Effector CD4-positive, alpha-beta T cell (primary cell): Measurements from ENCODE around the gene C5orf63.
"Not testable (repeated sequence)": the region's sequence is repeated elsewhere in the genome, so short reads cannot be mapped to it uniquely, and the experiment has no call there.

Experiments
- DNase-seq: peaks from one replicate; pipeline ENCODE4 v3.0.0-alpha.2; 2020

C5orf63 gene

GRCh38 chr5:127074466-127074865 is 1.2 kb upstream of the C5orf63 start:
- DNase-seq: no peak

- no peak for DNase-seq
Measured at GRCh38 chr5:127070243-127070642, 3.1 kb downstream of the C5orf63 start.

GRCh38 chr5:127068493-127069214 is 4.6 kb downstream of the C5orf63 start:
- no peak for DNase-seq

- DNase-seq: no peak
Measured at GRCh38 chr5:127066721-127067120, 6.6 kb downstream of the C5orf63 start.

DNA sequence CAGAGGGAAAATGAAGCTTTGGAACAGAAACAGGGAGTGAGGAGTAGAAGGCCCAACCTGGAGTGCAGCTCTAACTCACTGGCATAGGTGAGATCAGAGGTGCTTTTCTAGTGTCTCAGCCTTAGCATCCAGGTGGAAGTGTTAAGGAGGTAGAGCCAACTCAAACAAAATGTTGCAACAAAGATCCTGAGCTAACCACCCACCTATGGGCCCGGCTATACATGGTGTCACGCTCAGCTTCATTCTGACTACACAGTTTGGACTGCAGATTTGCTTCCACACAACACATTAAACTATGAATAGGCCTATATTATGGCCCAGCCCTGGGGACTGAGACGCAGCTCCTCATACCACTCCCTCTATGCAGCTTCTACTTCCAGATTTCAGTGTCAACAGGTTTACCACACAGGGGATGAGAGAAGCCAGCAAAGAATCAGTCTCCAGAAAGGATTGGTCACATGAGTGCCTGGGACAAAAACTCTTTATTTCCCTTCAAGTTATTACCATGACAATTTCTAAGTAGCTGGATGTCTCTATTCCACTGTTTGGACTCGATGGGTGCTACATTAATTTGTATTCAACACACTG is 9.0 kb downstream of the C5orf63 start:
- no peak for DNase-seq

- no peak for DNase-seq
Measured at GRCh38 chr5:127063257-127063913, 9.9 kb downstream of the C5orf63 start.

GRCh38 chr5:127061956-127062355 is 11.3 kb downstream of the C5orf63 start:
- DNase-seq: no peak

DNA sequence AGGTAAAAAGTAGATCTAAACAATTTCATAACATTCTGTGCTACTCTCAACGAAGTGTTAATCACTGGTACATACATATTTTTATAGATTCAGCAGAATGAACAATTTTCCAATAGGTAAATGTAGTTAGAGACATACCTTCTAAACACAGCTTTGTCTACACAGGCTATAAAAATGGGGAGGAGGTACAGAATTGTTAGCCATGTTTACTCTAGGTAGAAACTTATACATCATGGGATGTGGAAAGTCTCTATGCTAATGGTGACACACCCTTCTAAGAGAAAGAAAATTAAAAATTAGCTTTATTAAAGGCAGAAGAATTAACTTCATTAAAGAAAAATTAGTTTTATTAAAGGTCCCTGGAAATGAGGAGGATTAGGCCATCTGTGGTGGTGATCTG is 11.8 kb downstream of the C5orf63 start:
- DNase-seq: no peak

DNA sequence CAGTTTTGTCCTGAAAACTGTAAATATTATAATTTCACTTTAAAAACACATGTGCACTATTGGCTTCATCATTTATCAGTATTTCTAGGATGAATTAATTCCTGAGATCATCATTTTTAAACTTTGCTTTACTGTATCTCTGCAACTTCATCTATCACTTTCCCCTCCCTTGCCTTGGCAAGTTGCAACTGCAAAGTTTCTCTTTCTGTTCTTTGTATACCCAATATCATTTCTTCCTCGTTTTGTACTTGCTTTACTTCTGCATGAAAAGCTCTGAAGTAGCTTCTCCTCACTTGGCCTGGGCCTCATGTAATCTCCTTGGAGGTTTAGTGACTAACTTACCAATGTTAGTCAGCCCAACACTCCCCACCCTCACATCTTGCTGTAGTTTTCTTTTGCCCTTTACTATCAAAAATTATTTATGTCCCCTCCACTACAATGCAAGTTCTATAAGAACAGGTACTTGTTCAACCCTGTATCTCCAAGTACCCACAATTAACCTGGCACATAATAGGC is 12.8 kb downstream of the C5orf63 start:
- DNase-seq: no peak

GRCh38 chr5:127056896-127057295 is 16.4 kb downstream of the C5orf63 start:
- DNase-seq: no peak

GRCh38 chr5:127055880-127056653 is 17.2 kb downstream of the C5orf63 start:
- no peak for DNase-seq

- not testable (repeated sequence) for DNase-seq
Measured at GRCh38 chr5:127053551-127053950, 19.8 kb downstream of the C5orf63 start.

- DNase-seq: no peak
Measured at GRCh38 chr5:127053049-127053448, 20.3 kb downstream of the C5orf63 start.

DNA sequence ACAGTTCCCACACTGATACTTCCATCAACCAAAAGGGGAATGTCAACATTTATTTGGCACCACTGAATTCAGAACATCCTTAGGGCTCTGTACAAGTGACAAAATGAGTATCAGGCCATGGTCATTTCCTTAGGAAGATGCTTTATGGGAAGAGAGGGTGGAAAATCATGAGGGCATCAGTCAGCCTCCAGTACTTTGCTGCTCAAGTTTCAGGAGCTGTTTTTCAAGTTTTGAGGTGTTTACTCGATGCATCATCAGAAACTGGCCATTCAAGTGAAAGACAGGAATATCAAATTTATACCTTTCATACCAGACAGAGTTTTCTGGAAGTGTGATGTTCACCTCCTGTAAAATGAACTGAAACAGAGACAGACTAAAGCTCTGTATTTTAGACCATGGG is 21.7 kb downstream of the C5orf63 start:
- DNase-seq: no peak

- DNase-seq: no peak
Measured at GRCh38 chr5:127046343-127047072, 26.8 kb downstream of the C5orf63 start.

DNA sequence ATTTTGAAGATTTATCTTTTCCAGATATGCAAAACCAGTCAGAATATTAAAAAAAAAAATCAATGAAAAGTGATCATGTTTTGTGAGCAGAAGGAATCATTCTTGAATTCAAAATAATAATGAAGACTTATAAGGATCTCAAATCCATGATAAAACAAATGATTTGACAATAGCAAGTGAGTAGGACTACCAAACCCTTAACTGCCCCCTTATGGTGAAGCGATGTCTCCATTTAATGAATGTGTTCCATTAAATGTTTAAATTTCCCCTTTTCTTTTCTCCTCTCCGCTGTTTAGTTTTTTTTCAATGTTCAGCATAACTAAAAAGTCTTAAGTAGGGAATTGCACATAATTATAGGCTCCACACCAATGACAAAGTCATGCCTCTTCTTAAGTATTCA is 30.7 kb downstream of the C5orf63 start:
- no peak for DNase-seq

DNA sequence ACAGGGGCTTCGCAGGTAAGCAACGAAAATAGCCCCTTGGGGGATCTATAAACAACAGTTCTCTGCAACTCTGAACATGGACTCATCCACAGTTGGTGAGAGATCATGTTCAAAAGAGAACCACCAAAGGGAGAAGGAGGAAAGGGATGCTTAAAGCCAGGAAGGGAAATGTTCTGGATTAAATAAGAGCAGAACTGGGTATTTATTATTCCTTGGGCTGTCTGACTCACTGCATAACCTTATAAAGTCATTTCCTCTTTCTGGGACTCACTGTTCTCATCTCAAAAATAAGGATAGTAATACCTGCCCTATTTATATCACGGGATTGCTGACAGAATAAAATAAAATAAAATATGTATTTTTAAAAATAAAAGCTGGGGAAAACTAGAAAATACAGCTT is 31.7 kb downstream of the C5orf63 start:
- no peak for DNase-seq

DNA sequence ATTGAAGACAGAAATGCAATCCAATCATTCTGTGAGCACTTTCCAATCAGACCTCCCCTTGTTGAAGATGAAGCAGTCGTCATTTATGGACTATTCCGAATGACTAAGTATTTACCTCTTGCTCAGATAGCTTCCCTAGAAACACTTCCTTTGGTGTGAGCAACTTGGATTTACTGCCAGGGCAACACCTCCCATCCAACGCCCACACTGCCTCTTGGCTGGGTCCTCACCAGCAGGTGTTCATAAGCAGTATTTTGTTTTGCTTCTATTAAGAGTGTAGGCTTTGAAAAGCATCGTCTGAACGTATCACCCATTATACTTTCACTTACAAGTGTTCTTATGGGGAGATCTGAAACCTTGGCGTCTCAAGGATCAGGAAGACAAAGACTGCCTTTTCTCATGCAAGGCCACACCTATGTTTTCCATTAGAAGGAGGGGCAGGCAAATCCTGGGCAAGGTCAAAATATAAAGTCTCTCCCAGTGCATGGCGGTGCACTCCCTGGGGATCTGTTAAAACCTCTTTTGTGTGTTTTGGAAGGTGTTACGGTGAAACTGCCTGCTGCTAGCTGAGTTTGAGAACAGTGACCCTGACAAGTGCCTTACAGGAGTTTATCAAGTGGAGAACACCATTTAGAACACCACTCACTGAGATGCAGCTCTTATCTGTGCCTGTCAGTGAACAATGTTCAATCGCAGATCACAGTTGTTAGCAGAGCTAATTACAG is 32.3 kb downstream of the C5orf63 start:
- no peak for DNase-seq

DNA sequence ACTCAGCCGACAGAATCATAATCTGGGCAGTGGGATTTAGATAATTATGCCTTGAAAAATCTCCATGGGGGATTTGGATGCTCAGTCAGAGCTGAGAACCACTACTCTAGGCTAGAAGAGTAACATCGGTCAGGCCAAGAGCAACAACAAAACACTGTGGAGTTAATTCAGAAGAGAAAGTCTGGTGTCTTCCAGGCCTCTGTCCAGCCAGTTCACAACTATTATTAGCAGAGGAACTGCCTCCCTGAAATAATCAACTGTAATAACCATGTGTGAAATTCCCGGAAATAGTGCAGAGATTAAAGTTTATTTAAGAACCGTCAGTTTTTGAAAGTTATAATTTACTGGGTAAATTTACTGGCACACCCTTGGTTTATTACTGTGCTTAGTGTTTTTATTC is 34.8 kb downstream of the C5orf63 start:
- DNase-seq: no peak

GRCh38 chr5:127031863-127032232 is 41.5 kb downstream of the C5orf63 start:
- DNase-seq: no peak

- no peak for DNase-seq
Measured at GRCh38 chr5:127031147-127031862, 42.0 kb downstream of the C5orf63 start.
